ENCODE measurements around the gene GRK5.

Gene GRK5

GRCh38 chr10:119328223-119328622 lies 120.9 kb downstream of the GRK5 start:
- H3K4me1 ChIP-seq (ENCODE audit: control insufficient read depth in 1 of 2, insufficient read depth in 1 of 2, low read depth in 1 of 2, low read length in 1 of 2): no peaks in the 10 kb centered on the region
- no peak overlapping the region for H3K27ac ChIP-seq
- H3K4me3 ChIP-seq (ENCODE audit: low read depth in 1 of 2, low read length in 1 of 2): no peak overlapping the region
- TF ChIP-seq, protein P1, sequence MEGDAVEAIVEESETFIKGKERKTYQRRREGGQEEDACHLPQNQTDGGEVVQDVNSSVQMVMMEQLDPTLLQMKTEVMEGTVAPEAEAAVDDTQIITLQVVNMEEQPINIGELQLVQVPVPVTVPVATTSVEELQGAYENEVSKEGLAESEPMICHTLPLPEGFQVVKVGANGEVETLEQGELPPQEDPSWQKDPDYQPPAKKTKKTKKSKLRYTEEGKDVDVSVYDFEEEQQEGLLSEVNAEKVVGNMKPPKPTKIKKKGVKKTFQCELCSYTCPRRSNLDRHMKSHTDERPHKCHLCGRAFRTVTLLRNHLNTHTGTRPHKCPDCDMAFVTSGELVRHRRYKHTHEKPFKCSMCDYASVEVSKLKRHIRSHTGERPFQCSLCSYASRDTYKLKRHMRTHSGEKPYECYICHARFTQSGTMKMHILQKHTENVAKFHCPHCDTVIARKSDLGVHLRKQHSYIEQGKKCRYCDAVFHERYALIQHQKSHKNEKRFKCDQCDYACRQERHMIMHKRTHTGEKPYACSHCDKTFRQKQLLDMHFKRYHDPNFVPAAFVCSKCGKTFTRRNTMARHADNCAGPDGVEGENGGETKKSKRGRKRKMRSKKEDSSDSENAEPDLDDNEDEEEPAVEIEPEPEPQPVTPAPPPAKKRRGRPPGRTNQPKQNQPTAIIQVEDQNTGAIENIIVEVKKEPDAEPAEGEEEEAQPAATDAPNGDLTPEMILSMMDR (IDR thresholded peaks at IDR 0.05): no peak
- H3K36me3 ChIP-seq: no peaks in the 10 kb centered on the region
- no peaks in the 10 kb centered on the region for H3K27me3 ChIP-seq
- no peaks in the 10 kb centered on the region for H3K9me3 ChIP-seq

DNA sequence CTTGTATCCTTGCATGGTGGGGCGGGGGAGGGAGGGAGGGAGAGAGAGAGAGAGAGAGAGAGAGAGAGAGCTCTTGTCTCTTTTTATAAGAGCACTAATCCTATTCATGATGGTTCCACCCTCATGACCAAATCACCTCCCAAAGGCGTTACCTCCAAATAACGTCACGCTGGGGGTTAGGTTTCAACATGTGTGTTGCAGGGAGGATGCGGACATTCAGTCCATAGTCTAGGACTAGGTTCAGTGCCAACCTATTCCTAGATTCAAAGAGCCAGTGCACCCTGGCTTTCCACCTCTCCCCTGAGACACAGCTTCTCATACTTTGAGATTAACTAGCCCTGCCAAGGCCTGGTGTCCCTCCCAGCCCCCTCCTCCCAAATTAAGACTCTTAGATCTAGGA lies 123.0 kb downstream of the GRK5 start:
- Histone ChIP-seq H3K27ac (no peak overlapping the region), H3K36me3 (no peaks in the 10 kb centered on the region), H3K9me3 (no peaks in the 10 kb centered on the region), H3K4me1 (ENCODE audit: control insufficient read depth in 1 of 2, insufficient read depth in 1 of 2, low read depth in 1 of 2, low read length in 1 of 2) (no peaks in the 10 kb centered on the region), H3K4me3 (ENCODE audit: low read depth in 1 of 2, low read length in 1 of 2) (no peak overlapping the region), H3K27me3 (no peaks in the 10 kb centered on the region)
- TF ChIP-seq, protein P1 (IDR thresholded peaks at IDR 0.05): no peak

DNA sequence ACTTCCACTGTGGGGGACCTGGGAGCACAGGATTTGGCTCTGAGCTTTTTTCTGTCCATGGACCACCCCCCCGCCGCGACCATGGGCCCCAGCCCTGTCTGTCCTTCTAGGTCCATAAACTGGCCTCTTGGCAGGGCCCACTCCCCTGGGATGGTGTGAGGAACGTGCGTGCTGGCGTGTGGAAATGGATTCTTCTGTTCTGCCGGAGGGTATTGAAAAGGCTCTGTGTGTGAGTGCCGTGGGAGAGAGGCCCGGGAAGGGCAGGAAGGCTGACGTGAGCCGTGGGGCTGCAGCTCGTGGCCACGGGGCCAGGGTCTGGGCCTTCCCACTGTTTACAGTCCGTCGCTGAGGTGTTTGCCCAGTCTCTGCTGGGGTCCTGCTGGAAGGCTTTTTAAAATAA lies 123.7 kb downstream of the GRK5 start:
- TF ChIP-seq, protein P1 (IDR thresholded peaks at IDR 0.05): no peak
- no peaks in the 10 kb centered on the region for H3K36me3 ChIP-seq
- no peaks in the 10 kb centered on the region for H3K4me1 ChIP-seq (ENCODE audit: control insufficient read depth in 1 of 2, insufficient read depth in 1 of 2, low read depth in 1 of 2, low read length in 1 of 2)
- H3K27ac ChIP-seq: no peak overlapping the region
- H3K4me3 ChIP-seq (ENCODE audit: low read depth in 1 of 2, low read length in 1 of 2): no peak overlapping the region
- H3K9me3 ChIP-seq: no peaks in the 10 kb centered on the region
- no peaks in the 10 kb centered on the region for H3K27me3 ChIP-seq

DNA sequence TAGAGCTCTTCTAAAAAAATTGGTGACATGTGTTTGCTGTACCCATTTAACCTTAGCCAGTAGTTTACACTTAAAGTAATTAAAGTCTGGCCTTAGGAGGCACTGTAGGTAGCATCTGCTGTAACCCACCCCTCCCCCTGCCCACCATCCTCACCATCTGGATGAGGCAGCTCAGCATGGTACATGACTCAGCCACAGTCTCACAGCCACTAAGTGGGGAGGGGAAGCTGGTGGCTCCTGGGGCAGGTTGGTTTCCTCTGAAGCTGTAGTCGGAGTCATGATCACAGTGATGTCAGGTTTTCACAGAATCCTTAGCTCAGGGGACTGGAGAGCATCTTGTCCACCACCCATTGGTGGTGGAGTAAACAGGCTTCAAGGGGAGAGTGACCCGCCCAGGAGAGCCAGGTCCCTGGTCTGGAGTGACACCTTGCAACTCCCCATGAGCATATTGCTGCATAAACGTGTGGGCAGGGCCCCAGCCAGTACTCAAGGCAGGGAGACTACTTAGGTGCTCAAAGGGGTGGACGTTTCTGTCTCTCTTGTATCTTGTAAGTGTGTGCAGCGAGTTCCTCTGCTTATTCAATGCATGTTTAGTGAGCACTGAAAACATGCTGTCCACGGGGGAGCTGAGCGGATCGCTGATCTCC lies 125.9 kb downstream of the GRK5 start:
- TF ChIP-seq, protein P1 (IDR thresholded peaks at IDR 0.05): no peak
- Histone ChIP-seq H3K27me3 (no peaks in the 10 kb centered on the region), H3K4me1 (ENCODE audit: control insufficient read depth in 1 of 2, insufficient read depth in 1 of 2, low read depth in 1 of 2, low read length in 1 of 2) (no peaks in the 10 kb centered on the region), H3K27ac (no peak overlapping the region), H3K36me3 (no peaks in the 10 kb centered on the region), H3K9me3 (no peaks in the 10 kb centered on the region), H3K4me3 (ENCODE audit: low read depth in 1 of 2, low read length in 1 of 2) (no peak overlapping the region)

- Histone ChIP-seq H3K27ac (no peak overlapping the region), H3K36me3 (no peaks in the 10 kb centered on the region), H3K27me3 (no peaks in the 10 kb centered on the region), H3K4me1 (ENCODE audit: control insufficient read depth in 1 of 2, insufficient read depth in 1 of 2, low read depth in 1 of 2, low read length in 1 of 2) (no peaks in the 10 kb centered on the region), H3K4me3 (ENCODE audit: low read depth in 1 of 2, low read length in 1 of 2) (no peak overlapping the region), H3K9me3 (no peaks in the 10 kb centered on the region)
- TF ChIP-seq, protein P1 (IDR thresholded peaks at IDR 0.05): no peak
Measured at GRCh38 chr10:119335671-119336353, 128.4 kb downstream of the GRK5 start.

All from neutrophil (primary cell).